ENCODE results near the gene AGBL1.
"Not testable (repeated sequence)": the region's sequence is repeated elsewhere in the genome, so short reads cannot be mapped to it uniquely, and the experiment has no call there.

The AGBL1 gene

DNA sequence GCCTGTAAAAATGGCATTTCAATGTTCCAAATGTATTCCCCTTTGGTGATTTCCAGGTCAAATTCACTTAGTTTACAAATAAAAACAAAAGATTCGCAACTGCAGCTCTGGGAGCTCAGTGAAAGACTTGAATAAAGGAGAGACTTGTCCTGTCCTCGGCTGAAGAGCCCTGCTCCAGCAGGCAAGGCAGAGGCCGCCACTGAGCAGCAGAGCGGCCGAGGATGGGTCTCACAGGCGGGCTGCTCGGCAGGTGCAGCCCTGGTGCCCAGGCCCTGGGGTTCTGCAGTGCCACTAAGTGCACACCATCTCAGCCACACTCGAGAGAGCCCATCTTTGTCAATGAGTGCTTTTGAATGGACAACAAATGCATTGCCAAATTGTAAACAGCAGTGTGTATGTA, 856.2 kb downstream of the AGBL1 start:
- DNase-seq (ENCODE audit: low read depth in 3 of 3): no peak

DNA sequence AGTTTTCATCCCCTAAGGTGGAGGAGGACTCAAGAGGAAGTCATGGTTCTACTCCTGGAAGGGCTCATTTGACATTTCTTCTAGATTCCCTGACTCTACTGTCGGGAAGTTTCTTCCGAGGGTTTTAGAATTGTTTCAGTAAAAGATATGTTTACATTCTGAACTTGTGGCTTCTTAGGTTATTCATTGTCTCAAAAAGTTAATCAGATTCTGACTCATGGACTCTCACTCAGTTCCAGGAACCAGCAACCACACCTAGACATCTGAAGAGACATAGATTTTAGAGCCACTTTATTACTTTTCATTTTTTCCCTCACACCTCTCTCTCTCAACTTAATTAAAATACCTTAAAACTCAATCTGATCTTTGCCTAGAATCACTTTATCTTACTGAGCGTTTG, 862.6 kb downstream of the AGBL1 start:
- no peak for DNase-seq (ENCODE audit: low read depth in 3 of 3)

DNA sequence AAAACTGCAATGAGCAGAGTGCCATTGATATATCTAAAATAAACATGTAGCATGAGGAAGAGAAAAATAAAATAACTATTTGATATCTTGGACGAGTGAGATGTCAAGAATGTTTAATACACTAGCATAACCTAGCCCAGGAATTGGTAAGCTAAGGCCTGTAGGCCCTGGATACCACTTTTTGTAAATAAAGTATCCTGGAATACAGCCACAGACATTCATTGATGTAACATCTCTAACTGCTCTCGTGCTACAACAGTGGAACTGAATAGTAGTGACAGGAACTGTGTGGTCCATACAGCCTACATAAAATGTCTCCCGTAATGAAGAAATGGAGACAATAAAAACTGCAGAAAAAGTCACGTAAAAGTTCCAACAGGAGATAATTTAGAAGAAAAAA, 869.0 kb downstream of the AGBL1 start:
- no peak for DNase-seq (ENCODE audit: low read depth in 3 of 3)

DNA sequence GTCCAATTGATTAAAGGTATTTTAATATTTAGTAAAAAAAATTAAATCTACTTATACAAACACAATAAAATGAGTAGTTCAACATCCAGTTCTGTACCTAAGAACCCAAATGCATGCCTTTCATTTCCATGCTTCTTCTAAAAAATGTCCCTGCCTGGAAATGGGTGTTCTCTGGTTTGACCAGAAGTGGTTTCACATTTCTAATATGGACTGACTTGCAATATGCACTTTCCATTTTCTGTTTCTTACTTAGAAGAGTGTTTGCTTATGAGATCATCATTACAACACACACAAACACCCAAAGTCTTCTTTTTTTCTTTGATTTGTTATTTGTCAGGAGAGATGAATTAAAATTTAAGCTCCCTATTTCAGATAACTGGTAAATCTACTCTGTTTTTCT, 879.6 kb downstream of the AGBL1 start:
- DNase-seq (ENCODE audit: low read depth in 3 of 3): no peak

DNA sequence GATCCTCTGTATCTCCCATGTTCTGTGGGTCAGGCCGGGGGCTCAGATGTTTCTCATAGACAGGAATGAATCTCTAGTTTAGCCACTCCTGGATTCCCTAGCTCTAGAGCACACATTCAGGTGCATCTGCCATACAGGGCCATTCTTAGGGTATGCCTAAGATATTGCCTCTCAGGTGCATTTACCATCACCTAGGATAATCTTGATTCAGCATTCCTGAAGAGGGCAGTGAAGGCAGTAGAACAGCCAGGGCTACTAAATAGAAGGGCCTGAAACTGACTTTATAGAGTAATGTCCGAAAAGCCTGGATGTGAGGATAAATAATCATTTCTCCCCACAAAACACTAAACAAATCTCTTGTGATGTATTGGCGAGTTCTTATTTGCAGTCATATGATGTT, 882.0 kb downstream of the AGBL1 start:
- DNase-seq (ENCODE audit: low read depth in 3 of 3): no peak

DNA sequence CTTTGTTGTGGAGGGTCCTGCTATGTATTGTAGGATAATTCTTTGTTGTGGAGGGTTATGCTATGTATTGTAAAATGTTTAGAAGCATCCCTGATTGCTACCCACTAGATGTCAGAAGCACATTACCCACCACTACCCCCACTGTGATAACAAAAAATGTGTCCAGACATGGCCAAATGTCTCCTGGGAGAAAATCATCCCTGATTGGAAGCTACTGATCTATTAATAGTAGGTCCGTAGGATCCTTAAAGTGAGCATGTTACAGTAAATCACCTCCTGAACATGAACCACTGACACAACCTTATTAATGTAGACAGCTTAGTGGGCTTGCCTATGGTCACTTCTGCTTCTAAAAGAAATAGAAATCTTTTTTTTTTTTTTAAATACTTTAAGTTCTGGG, 884.6 kb downstream of the AGBL1 start:
- no peak for DNase-seq (ENCODE audit: low read depth in 3 of 3)

DNA sequence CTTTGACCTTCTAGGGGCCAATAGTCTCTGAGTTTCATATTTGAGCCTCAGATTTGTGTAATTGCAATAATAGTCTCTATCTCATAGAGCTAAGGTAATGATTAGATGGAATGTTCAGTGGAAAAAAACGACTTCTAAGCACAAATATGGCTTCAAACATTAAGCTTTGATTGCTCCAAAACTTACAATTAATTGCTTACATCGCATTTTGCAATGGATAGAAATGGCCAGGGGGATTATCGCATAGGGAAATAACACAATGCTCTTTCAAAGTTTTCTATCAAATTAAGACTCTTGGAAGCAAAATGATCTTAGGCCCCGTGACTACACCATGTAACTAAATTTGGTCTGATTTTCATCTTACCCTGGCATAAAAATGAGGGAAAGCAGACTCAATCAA, 888.6 kb downstream of the AGBL1 start:
- no peak for DNase-seq (ENCODE audit: low read depth in 3 of 3)

DNA sequence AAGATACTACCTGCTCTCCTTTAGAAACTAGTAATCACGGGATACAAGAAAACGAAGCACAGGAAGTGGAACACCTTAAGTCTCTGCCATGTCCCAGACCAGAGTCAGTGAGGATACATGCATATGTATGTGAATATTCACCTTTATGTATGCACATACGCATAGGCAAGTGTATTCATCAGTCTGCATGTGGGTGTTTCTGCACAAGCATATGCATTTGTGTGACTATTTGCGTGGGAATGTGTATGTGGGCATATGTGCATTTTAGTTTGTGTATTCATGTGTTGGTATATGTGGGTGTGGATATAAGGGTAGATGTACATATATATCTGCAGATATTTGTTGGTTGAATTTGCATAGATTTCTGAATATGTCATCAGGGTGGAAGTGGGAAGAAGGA, 889.7 kb downstream of the AGBL1 start:
- DNase-seq (ENCODE audit: low read depth in 3 of 3): no peak

DNA sequence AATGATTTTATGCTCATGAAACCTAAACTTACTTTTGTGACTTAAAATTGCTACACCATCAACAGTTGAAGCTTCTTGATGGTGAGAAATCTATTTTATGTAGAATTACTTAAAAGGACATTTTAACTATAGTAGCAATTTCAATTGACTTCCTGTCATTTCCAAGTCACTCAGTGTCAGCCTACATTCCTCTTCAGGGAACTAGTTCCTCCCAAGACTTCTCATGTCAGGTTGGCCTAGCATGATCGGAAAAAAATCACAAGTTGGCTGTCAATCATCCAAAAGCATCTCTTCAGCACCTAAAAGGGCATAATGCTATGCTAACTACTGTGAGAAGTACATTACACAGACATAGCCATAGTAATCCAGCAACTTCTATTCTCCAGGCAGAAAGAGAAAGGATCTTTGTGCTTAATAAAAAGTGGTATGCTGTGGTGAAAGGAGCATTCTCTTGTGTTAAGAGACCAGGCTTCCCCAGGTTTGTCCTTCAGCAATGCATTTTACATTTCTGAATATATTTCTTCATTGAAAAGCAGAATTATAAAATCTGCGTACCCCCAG, 893.7 kb downstream of the AGBL1 start:
- DNase-seq (ENCODE audit: low read depth in 3 of 3): no peak

DNA sequence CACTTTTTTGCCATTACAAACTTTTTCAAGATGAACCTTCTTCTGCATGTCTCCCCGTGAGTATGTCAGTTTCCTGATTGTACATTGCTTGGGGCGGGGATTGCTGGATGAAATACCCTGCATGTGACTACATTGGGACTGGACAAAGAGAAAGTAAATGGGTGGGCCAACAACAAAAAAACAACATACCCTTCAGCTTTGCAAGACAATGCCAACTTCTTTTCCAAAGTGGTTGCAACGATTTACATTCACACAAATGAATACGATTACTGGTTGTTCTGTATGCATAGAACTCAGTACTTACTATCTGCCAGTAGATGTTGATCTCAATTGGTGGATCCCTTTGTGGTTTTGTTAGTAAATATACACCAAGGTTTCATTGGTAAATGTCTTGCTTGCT, 908.4 kb downstream of the AGBL1 start:
- DNase-seq (ENCODE audit: low read depth in 3 of 3): no peak

DNA sequence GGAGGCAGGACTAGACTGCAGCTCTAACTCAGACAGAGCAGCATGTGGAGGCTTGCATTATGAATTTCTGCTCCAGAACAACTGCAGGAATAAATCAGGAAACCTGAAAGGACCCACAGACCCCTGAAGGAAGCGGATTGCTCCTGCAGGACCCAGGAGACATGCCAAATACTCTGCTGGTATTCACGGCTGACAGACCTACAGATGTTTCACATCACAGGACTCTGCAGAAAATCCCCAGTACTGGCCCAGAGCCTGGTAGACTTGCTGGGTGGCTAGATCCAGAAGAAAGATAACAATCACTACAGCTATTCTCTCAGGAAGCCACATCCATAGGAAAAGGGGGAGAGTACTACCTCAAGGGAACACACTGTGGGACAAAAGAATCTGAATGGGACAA, 942.1 kb downstream of the AGBL1 start:
- no peak for DNase-seq (ENCODE audit: low read depth in 3 of 3)

DNA sequence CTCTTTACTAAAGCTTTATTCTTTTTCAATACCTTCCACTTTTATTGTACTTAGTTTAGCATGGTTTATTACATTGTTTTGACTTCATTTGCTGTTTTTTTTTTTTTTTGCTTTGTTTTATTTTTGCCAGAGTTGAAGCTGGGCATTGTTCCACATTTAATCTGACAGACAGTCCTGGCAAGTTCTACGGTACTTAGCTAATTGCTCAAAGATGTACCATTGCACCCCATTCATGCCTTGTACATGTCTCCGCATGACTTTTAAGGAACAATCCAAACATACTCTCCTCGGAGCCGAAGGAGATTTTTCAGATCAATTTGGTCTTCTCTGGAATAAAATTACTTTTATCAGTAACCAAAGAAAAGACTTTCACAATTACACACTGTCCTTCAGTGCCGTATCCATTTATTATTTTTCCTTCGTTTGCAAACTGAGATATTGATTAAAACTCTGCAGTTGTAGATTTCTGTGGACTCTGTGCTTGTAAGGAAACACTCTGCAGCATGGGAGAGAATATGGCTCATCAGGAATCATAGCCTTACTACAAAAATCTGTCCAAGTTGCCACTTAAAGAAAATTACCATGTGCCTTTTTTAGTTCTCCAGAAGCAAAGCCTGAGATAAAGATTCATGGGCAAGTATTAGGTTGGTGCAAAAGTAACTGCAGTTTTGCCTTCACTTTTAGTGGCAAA, 952.0 kb downstream of the AGBL1 start:
- no peak for DNase-seq (ENCODE audit: low read depth in 3 of 3)

DNA sequence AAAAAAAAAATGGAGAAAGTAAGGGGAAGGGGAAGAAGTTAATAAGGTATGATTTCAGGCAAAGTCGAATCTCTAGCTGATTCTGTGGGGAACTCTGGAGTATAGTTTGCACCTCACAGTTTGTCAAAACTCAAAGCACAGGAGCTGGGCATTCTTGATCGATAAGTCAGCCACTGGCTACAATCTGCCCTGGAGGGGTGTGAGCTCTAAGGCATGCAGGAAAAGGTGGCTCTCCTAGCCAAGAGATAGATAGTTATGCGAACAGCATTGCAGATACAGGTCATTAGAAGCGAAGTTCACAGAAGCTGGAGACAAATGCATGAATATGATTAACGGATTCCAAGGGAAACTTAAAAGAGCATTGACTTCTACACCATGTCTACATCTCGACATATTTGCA, 952.6 kb downstream of the AGBL1 start:
- DNase-seq (ENCODE audit: low read depth in 3 of 3): no peak

DNA sequence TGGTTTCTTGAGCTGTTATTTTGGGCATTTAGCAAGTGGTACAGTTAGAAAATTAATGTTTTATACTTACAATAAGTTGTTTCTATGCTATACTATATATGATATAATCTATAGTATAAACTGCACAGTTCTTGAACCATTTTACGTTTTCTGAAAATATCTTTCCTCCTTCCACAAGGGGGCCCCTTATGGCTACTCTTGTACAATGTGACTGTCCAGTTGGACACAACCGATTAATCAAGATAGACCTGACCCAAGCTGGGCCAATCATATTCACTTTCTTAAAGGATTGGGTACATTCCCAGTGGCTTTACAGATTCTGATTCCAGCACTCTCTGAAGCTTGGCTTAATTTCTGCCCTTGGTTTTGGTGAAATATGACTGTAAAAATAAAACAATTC, 953.4 kb downstream of the AGBL1 start:
- DNase-seq (ENCODE audit: low read depth in 3 of 3): no peak

DNA sequence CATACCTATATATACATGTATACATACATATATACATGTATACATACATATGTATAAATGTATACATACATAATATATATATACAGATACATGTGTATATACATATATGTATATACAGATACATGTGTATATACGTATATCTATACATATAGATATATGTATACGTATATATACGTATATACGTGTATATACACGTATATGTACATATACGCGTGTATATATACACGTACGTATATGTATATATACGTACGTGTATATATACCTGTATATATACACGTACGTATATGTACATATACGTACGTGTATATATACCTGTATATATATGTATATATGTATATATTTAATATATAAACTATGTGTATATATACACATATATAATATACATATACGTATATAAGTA, 955.2 kb downstream of the AGBL1 start:
- no peak for DNase-seq (ENCODE audit: low read depth in 3 of 3)

DNA sequence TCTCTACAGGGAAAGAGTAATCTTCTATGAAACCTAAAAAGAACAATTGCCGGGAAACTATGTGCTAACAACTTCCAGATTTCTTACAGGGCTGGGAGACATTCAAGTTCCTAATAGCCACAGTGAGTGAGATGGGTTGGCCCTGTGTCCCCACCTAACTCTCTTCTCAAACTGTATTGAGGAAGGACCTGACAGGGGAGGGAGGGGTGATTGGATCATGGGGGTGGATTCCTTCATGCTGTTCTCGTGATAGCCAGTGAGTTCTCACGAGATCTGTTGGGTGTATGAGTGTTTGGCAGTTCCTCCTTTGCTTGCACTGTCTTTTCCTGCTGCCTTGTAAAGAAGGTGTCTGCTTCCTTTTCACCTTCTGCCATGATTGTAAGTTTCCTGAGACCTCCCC, 958.7 kb downstream of the AGBL1 start:
- no peak for DNase-seq (ENCODE audit: low read depth in 3 of 3)

DNA sequence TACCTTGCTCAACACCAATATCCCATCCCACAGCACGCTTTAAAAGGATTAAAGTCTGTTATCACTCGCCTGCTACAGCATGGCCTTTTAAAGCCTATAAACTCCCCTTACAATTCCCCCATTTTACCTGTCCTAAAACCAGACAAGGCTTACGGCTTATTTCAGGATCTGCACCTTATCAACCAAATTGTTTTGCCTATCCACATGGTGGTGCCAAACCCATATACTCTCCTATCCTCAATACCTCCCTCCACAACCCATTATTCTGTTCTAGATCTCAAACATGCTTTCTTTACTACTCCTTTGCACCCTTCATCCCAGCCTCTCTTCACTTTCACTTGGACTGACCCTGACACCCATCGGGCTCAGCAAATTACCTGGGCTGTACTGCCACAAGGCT, 962.9 kb downstream of the AGBL1 start:
- DNase-seq (ENCODE audit: low read depth in 3 of 3): not testable (repeated sequence)

DNA sequence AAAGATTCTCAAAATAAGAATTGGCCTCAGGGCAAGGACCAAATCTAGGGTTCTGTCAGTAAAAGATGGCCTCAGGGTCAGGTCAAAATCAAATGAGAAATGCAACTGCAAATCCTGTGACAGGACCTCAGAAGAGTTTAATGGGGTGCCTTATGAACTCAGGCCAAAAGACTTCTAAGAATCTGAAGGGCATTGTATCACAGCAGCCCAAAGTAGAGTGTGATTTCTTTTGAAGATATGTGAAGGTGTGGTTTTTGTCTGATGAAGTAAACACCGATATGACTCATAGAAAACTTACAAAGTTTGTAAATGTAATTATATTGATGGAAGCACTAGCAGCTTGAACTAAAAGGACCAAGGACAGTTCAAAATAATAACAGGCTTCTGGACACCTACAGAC, 966.1 kb downstream of the AGBL1 start:
- DNase-seq (ENCODE audit: low read depth in 3 of 3): no peak

DNA sequence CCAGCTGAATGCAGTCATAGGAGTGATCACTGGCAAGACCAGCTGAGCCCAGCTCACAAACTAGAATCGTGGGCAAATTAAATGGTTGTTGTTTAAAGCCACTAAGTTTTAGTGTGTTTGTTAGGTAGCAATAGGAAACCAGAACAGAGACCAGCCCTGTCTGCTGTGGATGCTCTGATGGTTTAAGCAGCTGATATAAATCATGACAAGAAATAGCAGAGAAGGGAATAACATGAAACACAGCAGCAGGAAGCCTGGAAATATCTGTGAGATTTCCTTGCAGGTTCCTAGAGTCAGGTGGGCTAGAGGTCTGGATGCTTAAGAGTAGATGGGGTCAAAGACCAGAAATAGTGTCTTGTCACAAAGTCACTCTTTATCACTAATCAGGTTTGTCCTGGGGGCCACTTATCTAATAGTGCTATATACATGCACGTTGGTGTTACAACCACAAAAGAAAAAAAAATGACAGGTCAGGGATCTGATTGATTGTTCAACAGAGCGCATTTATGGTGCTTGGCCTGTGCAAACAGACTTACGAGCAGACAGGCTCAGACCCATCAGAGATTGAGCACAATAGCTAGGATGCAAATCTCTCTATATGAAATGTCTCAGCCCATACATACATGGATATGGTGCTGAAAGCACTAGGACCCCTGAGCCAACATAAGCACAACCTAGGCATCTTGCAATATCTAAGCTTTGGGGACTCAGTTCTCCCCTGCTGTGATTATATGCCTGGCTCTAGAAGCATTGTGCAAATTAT, 967.7 kb downstream of the AGBL1 start:
- DNase-seq (ENCODE audit: low read depth in 3 of 3): no peak

Data from stimulated activated CD4-positive, alpha-beta T cell treated with anti-CD3 and anti-CD28 coated beads, TNF-alpha, amount 100 ng/mL, for 4 hours (primary cell).